RWPE2 (cell line): Measurements from ENCODE around the gene NR1I2.

Experiments used
- ATAC-seq: fragments of 200-7000 bp; cut with Tn5 transposase; 3 replicates; pipeline ENCODE4 v1.9.1; 2021; ENCODE audit warnings: low read depth
- DNase-seq: peaks from one replicate; pipeline ENCODE4 v3.0.0-alpha.2; 2020; ENCODE audit warnings: low spot score
- H3K27ac ChIP-seq: fragments of 450-650 bp; 2 replicates; pipeline ENCODE4 v1.5.1; 2017; ENCODE audit warnings: mild to moderate bottlenecking; ENCODE audit not compliant: poor library complexity, severe bottlenecking
- H3K27me3 ChIP-seq: fragments of 250-450 bp; sonication (Bioruptor Pico); 2 replicates; pipeline ENCODE4 v1.5.1; 2021; ENCODE audit warnings: mild to moderate bottlenecking, moderate library complexity; ENCODE audit not compliant: insufficient read depth, poor library complexity, severe bottlenecking
- H3K36me3 ChIP-seq: fragments of 250-450 bp; sonication (Bioruptor Pico); 2 replicates; pipeline ENCODE4 v1.5.1; 2020; ENCODE audit warnings: low read depth, mild to moderate bottlenecking, moderate library complexity
- H3K4me1 ChIP-seq: fragments of 250-450 bp; sonication (Bioruptor Pico); 2 replicates; pipeline ENCODE4 v1.5.1; 2021; ENCODE audit warnings: mild to moderate bottlenecking, moderate library complexity; ENCODE audit not compliant: insufficient read depth, poor library complexity, severe bottlenecking
- H3K4me3 ChIP-seq: fragments of 250-450 bp; sonication (Bioruptor Pico); 2 replicates; pipeline ENCODE4 v1.5.1; 2021; ENCODE audit warnings: mild to moderate bottlenecking, moderate library complexity; ENCODE audit not compliant: severe bottlenecking
- H3K9me3 ChIP-seq: fragments of 250-450 bp; sonication (Bioruptor Pico); 2 replicates; pipeline ENCODE4 v1.5.1; 2021; ENCODE audit warnings: mild to moderate bottlenecking, moderate library complexity; ENCODE audit not compliant: severe bottlenecking
- TF ChIP-seq, protein P1 (sequence below): fragments of 450-650 bp; IDR thresholded peaks from one replicate; pipeline ENCODE4 v1.5.1; 2017; ENCODE audit warnings: mild to moderate bottlenecking, moderate library complexity; ENCODE audit not compliant: poor library complexity, severe bottlenecking

The NR1I2 gene

GRCh38 chr3:119765239-119765638 lies 16.7 kb upstream of the NR1I2 start:
- TF ChIP-seq, protein P1, sequence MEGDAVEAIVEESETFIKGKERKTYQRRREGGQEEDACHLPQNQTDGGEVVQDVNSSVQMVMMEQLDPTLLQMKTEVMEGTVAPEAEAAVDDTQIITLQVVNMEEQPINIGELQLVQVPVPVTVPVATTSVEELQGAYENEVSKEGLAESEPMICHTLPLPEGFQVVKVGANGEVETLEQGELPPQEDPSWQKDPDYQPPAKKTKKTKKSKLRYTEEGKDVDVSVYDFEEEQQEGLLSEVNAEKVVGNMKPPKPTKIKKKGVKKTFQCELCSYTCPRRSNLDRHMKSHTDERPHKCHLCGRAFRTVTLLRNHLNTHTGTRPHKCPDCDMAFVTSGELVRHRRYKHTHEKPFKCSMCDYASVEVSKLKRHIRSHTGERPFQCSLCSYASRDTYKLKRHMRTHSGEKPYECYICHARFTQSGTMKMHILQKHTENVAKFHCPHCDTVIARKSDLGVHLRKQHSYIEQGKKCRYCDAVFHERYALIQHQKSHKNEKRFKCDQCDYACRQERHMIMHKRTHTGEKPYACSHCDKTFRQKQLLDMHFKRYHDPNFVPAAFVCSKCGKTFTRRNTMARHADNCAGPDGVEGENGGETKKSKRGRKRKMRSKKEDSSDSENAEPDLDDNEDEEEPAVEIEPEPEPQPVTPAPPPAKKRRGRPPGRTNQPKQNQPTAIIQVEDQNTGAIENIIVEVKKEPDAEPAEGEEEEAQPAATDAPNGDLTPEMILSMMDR: no peak
- Histone ChIP-seq H3K36me3 (no peaks in the 10 kb centered on the region), H3K27me3 (peaks cover 1% of the 10 kb centered on the region), H3K9me3 (no peaks in the 10 kb centered on the region), H3K27ac (no peak overlapping the region), H3K4me1 (no peaks in the 10 kb centered on the region), H3K4me3 (no peak overlapping the region)
- DNase-seq (no peak), ATAC-seq (no peak)

DNA sequence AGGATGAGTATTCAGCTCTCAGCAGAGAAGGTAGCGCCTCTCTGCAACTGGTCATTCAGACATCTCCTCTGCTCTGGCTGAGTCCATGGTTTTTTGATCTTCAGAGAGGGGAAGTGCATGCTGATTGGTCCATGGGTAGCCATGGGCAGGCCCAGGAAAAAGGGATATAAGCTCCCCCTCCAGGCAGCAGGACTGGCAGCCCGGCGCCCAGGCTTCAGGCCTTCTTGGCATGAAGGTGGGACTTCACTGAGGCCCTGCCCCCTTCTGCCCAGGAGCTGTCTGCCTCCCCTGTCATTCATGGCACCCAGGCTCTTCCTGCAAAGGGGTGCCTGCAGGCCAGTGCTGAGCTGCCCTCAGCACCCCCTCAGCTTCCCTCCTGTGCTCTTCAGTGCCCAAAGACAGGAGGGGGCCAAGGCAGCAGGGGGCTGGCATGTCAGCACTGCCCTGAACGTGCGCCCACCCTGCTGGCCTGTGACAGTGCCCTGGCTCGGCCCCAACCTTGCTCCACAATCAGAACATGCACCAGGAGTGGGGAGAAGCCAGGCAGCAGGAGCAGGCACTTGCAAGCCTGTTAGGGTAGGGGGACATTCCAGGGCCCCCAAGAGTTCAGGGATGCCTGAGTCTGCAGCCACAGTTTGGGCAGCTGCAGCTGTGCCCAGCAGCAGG lies 13.8 kb upstream of the NR1I2 start:
- H3K27ac ChIP-seq: no peak overlapping the region
- no peaks in the 10 kb centered on the region for H3K9me3 ChIP-seq
- H3K4me3 ChIP-seq: no peak overlapping the region
- ATAC-seq: no peak
- DNase-seq: no peak
- TF ChIP-seq, protein P1: no peak
- H3K27me3 ChIP-seq: no peaks in the 10 kb centered on the region
- H3K4me1 ChIP-seq: no peaks in the 10 kb centered on the region
- no peaks in the 10 kb centered on the region for H3K36me3 ChIP-seq

DNA sequence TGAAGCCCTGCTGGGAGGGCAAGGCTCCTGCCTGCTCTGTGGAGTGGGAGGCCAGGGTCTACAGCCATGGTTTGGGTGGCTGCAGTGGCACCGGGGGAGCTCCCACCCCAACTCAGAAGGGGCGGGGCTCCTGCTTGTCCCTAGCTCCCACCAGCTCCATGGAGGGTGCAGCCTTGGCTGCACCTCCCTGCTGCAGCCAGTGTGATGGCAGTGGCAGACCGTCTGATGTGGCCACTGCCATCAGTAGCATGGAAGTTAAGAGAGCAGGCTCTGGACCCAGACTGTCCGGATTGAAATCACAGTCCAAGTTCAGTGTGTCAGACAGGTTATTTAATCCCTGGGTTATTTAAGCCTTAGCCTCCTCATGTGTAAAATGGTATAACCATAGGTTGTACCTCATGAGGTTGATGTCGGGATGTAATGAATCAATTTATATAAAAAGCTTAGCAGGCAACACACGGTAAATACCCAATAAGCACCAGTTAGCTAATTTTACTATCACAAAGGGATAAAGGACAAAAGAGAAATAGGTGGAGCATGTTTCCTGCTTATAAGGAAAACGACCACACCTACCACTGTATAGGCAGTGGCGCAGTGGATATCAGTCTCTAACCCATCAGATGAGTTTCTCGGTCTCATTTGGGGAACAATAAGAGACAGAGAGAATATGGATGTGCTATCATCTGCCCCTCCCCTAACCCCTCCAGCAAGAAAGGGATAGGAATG lies 13.1 kb upstream of the NR1I2 start:
- ATAC-seq (no peak), DNase-seq (no peak)
- Histone ChIP-seq H3K36me3 (no peaks in the 10 kb centered on the region), H3K9me3 (no peaks in the 10 kb centered on the region), H3K4me1 (no peaks in the 10 kb centered on the region), H3K4me3 (no peak overlapping the region), H3K27me3 (no peaks in the 10 kb centered on the region), H3K27ac (no peak overlapping the region)
- TF ChIP-seq, protein P1: no peak

- Histone ChIP-seq H3K27me3 (no peaks in the 10 kb centered on the region), H3K27ac (no peak overlapping the region), H3K4me1 (no peaks in the 10 kb centered on the region), H3K9me3 (no peaks in the 10 kb centered on the region), H3K36me3 (no peaks in the 10 kb centered on the region), H3K4me3 (no peak overlapping the region)
- no peak for DNase-seq
- TF ChIP-seq, protein P1: no peak
- no peak for ATAC-seq
Observed at GRCh38 chr3:119769394-119770149, 12.3 kb upstream of the NR1I2 start.
